ENCODE results near the gene REPS1.
"Not testable (repeated sequence)": the region's sequence is repeated elsewhere in the genome, so short reads cannot be mapped to it uniquely, and the experiment has no call there.

The REPS1 gene

GRCh38 chr6:139003751-139004150 is 15.7 kb upstream of the REPS1 start:
- no peak for DNase-seq

DNA sequence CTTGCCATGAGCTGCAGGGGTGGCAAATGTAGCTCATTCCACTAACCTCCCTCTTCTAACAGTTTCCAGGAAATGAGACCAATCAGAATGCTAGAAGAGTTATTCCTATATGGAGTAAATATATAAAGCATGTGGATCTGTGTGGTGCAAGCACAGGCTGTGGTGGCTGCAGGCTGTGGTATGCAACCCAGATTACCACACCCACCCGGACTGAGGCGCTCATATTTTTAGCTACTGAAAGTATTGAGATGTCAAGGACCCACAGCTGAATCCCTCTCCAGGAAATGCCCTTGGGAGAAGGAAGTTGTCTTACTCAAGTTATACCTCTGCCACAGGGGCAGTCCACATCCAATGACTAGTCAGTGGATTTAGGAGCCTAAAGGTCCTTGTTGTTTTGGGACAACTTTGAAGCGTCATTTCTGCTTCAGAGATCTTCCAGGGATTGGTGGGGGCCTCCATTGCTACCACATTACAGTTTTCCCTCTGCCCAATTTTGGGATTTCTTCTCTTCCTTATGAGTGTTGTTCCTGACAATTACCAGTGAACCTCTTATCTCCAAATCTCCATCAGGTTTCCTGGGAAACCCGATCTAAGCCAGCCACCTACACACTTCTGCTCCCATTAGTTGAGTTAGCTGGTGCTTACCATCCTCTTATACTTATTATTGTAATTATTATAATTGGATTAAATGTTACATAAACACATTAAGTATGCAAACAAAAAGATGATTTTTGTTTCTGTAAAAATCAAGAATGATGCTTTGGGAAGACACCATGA is 12.1 kb upstream of the REPS1 start:
- DNase-seq = peak; percentile 2

DNA sequence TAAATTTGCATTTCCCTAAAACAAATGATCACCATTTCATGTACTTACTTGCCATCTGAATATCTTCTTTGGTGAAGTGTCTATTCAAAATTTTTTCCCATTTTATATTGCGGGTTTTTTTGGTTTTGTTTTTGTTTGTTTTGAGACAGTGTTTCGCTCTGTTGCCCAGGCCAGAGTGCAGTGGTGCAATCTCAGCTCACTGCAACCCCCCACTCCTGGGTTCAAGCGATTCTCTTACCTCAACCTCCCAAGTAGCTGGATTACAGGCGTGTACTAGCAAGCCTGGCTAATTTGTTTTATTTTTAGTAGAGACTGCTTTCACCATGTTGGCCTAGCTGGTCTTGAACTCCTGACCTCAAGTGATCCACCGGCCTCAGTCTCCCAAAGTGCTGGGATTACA is 9.1 kb upstream of the REPS1 start:
- no peak for DNase-seq

- no peak for DNase-seq
Measured at GRCh38 chr6:138996524-138996923, 8.5 kb upstream of the REPS1 start.

DNA sequence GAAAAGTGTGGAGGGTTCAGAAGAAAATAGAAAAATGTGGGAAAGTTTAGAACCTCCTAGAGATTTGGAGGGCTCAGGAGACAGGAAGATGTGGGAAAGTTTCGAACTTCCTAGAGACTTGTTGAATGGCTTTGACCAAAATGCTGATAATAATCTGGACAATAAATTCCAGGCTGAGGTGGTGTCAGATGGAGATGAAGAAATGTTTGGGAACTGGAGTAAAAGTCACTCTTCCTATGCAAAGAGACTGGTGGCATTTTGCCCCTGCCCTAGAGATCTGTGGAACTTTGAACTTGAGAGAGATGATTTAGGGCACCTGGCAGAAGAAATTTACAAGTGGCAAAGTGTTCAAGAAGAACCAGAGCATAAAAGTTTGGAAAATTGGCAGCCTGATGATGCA is 5.4 kb upstream of the REPS1 start:
- DNase-seq = not testable (repeated sequence)

DNA sequence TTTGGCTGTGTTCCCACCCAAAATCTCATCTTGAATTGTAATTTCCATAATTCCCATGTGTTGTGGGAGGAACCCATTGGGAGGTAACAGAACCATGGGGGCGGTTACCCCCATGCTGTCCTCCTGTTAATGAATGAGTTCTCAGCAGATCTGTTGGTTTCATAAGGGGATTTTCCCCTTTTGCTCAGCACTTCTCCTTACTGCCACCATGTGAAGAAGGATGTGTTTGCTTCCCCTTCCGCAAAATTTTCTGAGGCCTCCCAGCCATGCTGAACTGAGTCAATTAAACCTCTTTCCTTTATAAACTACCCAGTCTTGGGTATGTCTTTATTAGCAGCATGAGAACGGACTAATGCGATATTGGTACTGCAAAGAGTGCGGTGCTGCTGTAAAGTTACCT is 4.9 kb upstream of the REPS1 start:
- not testable (repeated sequence) for DNase-seq

DNA sequence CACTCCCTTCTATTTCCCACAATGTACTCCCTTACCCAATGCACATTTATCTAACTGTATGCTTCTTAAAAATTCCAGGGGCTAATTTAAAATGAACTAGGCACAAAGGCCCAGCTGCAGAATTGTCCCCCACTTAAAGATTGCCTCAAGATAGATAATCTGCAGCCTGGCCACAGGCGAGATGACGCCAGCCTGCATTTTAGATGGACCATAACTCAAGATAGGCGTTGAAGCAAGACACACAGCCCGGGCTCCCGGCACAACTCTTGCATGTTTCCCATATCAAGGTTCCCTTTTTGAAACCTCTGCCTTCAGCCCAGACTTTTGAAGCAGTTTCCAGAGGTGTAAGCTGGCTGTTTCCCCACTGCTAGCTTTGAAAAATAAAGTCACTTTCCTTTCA is 3.2 kb upstream of the REPS1 start:
- no peak for DNase-seq

DNA sequence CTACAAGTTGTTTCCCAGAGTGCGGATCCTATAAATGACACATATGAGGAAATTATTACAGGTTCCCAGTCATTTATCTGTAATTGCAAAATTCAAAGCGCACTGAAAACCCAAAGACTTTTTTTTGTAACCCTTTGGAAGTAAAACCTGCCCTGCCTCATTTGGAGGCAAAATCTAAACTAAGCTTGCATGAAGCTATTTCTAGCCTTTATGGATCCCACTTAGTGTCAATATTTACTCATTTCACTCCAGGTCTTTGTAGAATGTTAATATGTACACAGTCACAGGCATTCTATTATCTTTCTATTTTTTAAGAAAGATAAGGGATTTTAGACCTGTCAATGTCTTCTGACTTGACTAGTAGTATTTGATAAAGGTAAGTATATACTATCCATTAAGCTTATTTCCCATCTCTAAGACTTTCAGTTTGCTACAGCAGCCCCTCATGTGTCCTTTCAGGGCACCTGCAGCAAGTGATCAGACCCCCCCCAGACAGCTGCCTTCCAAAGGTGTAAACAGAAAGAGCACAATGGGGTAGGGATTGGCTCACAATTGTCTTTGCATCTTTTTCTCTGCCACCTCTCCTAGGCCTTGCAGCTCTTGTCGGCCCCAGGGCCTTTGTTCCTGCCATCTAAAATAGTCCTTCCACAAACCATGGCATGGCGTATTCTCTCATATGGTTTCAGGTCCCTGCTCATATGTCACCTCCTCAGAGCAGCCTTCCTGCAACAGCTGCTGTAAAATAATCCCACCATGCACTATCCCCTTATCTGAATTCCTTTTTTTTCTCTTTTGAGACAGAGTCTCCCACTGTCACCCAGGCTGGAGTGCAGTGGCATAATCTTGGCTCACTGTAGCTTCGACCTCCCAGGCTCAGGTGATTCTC is 1.3 kb upstream of the REPS1 start:
- peak; percentile 13 for DNase-seq

GRCh38 chr6:138988469-138988834 is 399 bp upstream of the REPS1 start:
- DNase-seq = no peak

- no peak for DNase-seq
Measured at GRCh38 chr6:138987080-138987642, 892 bp downstream of the REPS1 start.

GRCh38 chr6:138986578-138986977 is 1.5 kb downstream of the REPS1 start:
- no peak for DNase-seq

DNA sequence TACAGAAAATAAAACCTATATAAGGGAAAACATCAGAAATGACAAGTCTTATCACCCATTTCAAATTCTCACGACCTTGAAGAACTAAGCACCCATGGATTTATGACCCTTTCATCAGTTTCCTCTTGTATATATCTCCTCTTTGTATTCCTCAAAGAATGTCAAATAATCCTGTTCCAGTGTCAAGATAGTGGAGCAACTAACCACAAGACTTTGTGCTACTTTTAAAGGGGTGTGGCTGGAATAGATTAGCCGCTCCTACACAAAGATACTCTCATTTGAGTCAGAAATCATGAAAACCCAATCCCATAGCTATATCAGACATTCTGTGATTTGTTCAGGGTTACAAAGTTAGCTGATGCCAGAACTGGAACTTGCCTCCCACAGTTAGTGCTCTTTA is 6.6 kb downstream of the REPS1 start:
- DNase-seq = no peak

GRCh38 chr6:138979813-138980668 is 8.0 kb downstream of the REPS1 start:
- no peak for DNase-seq

- no peak for DNase-seq
Measured at GRCh38 chr6:138979365-138979764, 8.7 kb downstream of the REPS1 start.

- DNase-seq = no peak
Measured at GRCh38 chr6:138978229-138978628, 9.8 kb downstream of the REPS1 start.

GRCh38 chr6:138977646-138978167 is 10.3 kb downstream of the REPS1 start:
- no peak for DNase-seq

DNA sequence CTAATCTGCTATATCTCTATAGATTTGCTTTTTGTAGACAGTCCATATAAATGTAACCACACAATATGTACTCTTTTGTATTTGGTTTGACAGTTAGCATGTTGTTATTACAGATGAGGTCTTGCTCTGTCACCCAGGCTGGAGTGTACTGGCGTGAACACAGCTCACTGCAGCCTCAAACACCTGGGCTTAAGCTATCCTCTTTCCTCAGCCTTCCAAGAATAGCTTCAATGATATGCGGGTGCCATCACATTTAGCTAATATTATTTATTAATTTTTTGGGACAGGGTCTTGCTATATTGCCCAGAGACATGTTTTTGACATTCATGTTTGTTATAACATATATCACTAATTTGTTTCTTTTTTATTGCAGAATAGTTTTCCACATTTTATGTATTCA is 10.8 kb downstream of the REPS1 start:
- DNase-seq = no peak

DNA sequence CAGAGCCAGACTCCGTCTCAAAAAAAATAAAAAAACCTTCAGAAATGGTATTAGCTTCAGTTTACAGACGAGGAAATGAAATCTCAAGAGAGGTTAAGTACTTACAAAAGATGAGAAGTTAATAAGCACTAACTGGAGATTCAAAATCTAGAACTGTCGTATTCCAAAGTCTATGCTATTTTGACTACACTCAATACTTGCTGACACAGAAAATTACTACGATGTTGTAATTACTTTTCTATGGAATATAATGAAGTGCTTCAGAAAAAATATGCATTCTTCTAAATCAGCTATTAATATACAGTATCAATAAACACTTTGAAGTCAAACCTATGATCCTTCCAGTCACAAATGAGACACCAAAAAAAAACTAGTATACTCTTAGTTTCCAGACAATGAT is 12.2 kb downstream of the REPS1 start:
- no peak for DNase-seq

GRCh38 chr6:138973466-138974153 is 14.4 kb downstream of the REPS1 start:
- DNase-seq = no peak

GRCh38 chr6:138972226-138972665 is 15.8 kb downstream of the REPS1 start:
- no peak for DNase-seq

GRCh38 chr6:138971601-138972000 is 16.5 kb downstream of the REPS1 start:
- no peak for DNase-seq

DNA sequence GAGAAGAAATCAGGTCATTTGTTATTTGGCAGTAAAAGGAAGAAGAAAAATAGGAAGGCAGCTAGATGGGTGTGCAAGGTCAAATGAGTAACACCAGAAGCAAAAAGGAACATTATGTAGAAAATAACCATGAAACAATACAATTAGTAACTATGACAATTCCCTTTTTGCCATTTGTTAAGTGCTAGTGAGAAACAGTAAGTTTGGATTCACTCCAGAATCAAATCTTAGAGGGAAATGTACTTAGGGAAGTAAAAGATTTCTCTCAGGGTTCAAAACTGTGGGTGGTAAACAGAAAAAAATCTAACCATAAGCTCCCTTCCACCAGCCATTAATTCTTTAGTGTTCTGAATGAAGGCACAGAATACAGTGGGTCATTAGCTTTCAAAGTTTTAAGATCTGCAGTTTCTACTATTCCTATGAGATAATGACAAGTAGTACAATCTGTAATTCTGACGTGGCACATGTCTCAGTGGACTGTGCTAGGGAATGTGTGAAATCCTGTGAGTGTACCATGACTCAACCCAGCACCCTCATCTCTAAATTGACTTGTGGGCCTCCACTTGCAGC is 17.1 kb downstream of the REPS1 start:
- DNase-seq = no peak

Measured in NCI-H1092 treated with DMSO at 0.1 percent for 48 hours (cell line).